HCT116 (cell line): ENCODE results near the gene CD3D.

ENCODE experiments used
- CEBPB ChIP-seq: IDR thresholded peaks from 2 replicates; pipeline ENCODE4 v1.6.1; 2012; ENCODE audit warnings: low read depth
- EGR1 ChIP-seq: IDR thresholded peaks from 2 replicates; pipeline ENCODE4 v1.6.1; 2012; ENCODE audit warnings: low read depth
- EZH2 ChIP-seq: fragments of 200-600 bp; sonication (generic); IDR thresholded peaks from 2 replicates; pipeline ENCODE4 v1.6.1; 2017; ENCODE audit warnings: antibody characterized with exemption, mixed run types
- FOSL1 ChIP-seq: IDR thresholded peaks from 2 replicates; pipeline ENCODE4 v1.6.1; 2012; ENCODE audit warnings: low read depth
- POLR2A ChIP-seq: IDR thresholded peaks from 2 replicates; pipeline ENCODE4 v1.7.0; 2011; ENCODE audit warnings: borderline replicate concordance; ENCODE audit not compliant: insufficient read depth, insufficient read length; ENCODE audit errors: extremely low read depth
- POLR2AphosphoS5 ChIP-seq: IDR thresholded peaks from 2 replicates; pipeline ENCODE4 v1.6.1; 2011; ENCODE audit warnings: mild to moderate bottlenecking, low read depth, low read length, moderate library complexity
- RAD21 ChIP-seq: IDR thresholded peaks from 2 replicates; pipeline ENCODE4 v1.6.1; 2012; ENCODE audit warnings: low read depth, mild to moderate bottlenecking
- SIN3A ChIP-seq: IDR thresholded peaks from 2 replicates; pipeline ENCODE4 v1.6.1; 2012; ENCODE audit warnings: low read depth
- SP1 ChIP-seq: IDR thresholded peaks from 2 replicates; pipeline ENCODE4 v1.6.1; 2012; ENCODE audit warnings: low read depth
- TF ChIP-seq, protein P1 (sequence below): IDR thresholded peaks from 2 replicates; pipeline ENCODE4 v1.6.1; 2012
- TF ChIP-seq, protein P2 (sequence below), 3 experiments: fragments of 200-600 bp in 1 of 3; sonication (generic) in 1 of 3; IDR thresholded peaks in 2 of 3; conservative IDR thresholded peaks in 1 of 3; 2 replicates each; pipeline ENCODE4 v1.5.1; 2012 to 2017; ENCODE audit warnings: low read depth in 2 of 3, low read length in 2 of 3, antibody characterized with exemption in 1 of 3, borderline replicate concordance in 1 of 3, control low read depth in 1 of 3, mild to moderate bottlenecking in 1 of 3, mixed read lengths in 1 of 3, mixed run types in 1 of 3, moderate library complexity in 1 of 3; ENCODE audit not compliant: insufficient read depth in 1 of 3
- TF ChIP-seq, protein P3 (sequence below): IDR thresholded peaks from 2 replicates; pipeline ENCODE4 v1.6.1; 2012; ENCODE audit warnings: low read depth

DNA sequence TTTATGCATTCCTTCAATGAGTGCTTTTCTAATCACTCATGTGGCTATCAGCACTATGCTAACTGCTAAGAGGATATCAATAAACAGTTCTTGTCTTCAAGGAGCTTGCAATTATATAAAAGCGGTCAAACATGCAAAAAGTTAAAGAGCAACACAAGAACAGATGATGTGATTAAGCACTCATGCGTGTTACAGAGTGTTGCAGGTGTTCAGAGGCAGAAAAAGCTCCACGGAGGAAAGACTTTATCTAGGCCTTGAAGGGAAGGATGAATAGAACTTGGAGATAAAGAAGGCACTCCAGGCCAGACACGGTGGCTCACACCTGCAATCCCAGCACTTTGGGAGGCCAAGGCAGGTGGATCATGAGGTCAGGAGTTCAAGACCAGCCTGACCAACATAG lies 24.4 kb downstream of the CD3D start:
- TF ChIP-seq RAD21 (no peak), SP1 (no peak), CEBPB (no peak), EZH2 (no peak), POLR2A (no peak), FOSL1 (no peak), POLR2AphosphoS5 (no peak), SIN3A (no peak), EGR1 (no peak)
- TF ChIP-seq, protein P1, sequence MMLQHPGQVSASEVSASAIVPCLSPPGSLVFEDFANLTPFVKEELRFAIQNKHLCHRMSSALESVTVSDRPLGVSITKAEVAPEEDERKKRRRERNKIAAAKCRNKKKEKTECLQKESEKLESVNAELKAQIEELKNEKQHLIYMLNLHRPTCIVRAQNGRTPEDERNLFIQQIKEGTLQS, result no peak
- TF ChIP-seq, protein P2, sequence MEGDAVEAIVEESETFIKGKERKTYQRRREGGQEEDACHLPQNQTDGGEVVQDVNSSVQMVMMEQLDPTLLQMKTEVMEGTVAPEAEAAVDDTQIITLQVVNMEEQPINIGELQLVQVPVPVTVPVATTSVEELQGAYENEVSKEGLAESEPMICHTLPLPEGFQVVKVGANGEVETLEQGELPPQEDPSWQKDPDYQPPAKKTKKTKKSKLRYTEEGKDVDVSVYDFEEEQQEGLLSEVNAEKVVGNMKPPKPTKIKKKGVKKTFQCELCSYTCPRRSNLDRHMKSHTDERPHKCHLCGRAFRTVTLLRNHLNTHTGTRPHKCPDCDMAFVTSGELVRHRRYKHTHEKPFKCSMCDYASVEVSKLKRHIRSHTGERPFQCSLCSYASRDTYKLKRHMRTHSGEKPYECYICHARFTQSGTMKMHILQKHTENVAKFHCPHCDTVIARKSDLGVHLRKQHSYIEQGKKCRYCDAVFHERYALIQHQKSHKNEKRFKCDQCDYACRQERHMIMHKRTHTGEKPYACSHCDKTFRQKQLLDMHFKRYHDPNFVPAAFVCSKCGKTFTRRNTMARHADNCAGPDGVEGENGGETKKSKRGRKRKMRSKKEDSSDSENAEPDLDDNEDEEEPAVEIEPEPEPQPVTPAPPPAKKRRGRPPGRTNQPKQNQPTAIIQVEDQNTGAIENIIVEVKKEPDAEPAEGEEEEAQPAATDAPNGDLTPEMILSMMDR (IDR thresholded peaks at IDR 0.05 in 2 of 3, conservative IDR thresholded peaks at IDR 0.05 in 1 of 3; ENCODE audit: borderline replicate concordance in 1 of 3, insufficient read depth in 1 of 3, low read depth in 2 of 3, low read length in 2 of 3), result no peak
- TF ChIP-seq, protein P3, sequence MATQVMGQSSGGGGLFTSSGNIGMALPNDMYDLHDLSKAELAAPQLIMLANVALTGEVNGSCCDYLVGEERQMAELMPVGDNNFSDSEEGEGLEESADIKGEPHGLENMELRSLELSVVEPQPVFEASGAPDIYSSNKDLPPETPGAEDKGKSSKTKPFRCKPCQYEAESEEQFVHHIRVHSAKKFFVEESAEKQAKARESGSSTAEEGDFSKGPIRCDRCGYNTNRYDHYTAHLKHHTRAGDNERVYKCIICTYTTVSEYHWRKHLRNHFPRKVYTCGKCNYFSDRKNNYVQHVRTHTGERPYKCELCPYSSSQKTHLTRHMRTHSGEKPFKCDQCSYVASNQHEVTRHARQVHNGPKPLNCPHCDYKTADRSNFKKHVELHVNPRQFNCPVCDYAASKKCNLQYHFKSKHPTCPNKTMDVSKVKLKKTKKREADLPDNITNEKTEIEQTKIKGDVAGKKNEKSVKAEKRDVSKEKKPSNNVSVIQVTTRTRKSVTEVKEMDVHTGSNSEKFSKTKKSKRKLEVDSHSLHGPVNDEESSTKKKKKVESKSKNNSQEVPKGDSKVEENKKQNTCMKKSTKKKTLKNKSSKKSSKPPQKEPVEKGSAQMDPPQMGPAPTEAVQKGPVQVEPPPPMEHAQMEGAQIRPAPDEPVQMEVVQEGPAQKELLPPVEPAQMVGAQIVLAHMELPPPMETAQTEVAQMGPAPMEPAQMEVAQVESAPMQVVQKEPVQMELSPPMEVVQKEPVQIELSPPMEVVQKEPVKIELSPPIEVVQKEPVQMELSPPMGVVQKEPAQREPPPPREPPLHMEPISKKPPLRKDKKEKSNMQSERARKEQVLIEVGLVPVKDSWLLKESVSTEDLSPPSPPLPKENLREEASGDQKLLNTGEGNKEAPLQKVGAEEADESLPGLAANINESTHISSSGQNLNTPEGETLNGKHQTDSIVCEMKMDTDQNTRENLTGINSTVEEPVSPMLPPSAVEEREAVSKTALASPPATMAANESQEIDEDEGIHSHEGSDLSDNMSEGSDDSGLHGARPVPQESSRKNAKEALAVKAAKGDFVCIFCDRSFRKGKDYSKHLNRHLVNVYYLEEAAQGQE, result no peak
